ENCODE results near the gene RASA3.

GRCh38 chr13:114071410-114071809 lies 61.0 kb downstream of the RASA3 start:
- TF ChIP-seq SUZ12 (IDR thresholded peaks at IDR 0.05; ENCODE audit: extremely low read depth, insufficient read depth, insufficient read length), result no peak
- no peak for TF ChIP-seq YY1 (IDR thresholded peaks at IDR 0.05; ENCODE audit: insufficient read depth, insufficient read length)

Data from NT2/D1 (cell line).